SK-N-SH (cell line): Measurements from ENCODE around the gene AKAP10. TPM values are rescaled to one million over a fixed set of nuclear protein-coding genes. Genes with fewer than 3 reads are reported as not detected.
A peak's percentile ranks its signal among the peaks of the same experiment; 100 is the strongest.

ENCODE experiments used
- CTCF ChIA-PET: fragments of 300-600, 350-600 bp; formaldehyde crosslinking; extraction: SDS; loops from one replicate; lab custom pipeline; 2021; lab: Yijun Ruan, JAX
- POLR2A ChIA-PET: fragments of 350-600 bp; sonication (Branson Sonifier 250); formaldehyde crosslinking; extraction: SDS; loops from one replicate; lab custom pipeline; 2020; ENCODE audit warnings: antibody characterized with exemption, inconsistent platforms; lab: Yijun Ruan, JAX
- DNase-seq: peaks from one replicate; pipeline ENCODE4 v3.0.0; 2012
- H2AFZ ChIP-seq: fragments of 200-600 bp; sonication (generic); 2 replicates; pipeline ENCODE4 v1.8.1; 2016; ENCODE audit warnings: antibody characterized with exemption, mild to moderate bottlenecking, low read depth
- H3F3A ChIP-seq: fragments of 200-600 bp; sonication (generic); replicated peaks from 2 replicates; pipeline ENCODE3; 2016; ENCODE audit warnings: antibody characterized with exemption, mild to moderate bottlenecking; ENCODE audit not compliant: insufficient read depth
- H3K27ac ChIP-seq, 2 experiments: fragments of 200-500 bp in 1 of 2; fragments of 200-600 bp in 1 of 2; sonication (Bioruptor generic) in 1 of 2; sonication (generic), shearing (Covaris generic) in 1 of 2; 2 replicates each; pipeline versions ENCODE4 v1.5.1 to v1.6.1; 2014 to 2016; ENCODE audit warnings: low read depth in 2 of 2, inconsistent platforms in 1 of 2, low read length in 1 of 2, mild to moderate bottlenecking in 1 of 2, mixed read lengths in 1 of 2
- H3K27me3 ChIP-seq: fragments of 200-600 bp; sonication (generic), shearing (Covaris generic); 2 replicates; pipeline ENCODE4 v1.6.1; 2016; ENCODE audit warnings: mixed run types; ENCODE audit not compliant: insufficient read depth
- H3K36me3 ChIP-seq, 2 experiments: fragments of 200-500 bp in 1 of 2; fragments of 200-600 bp in 1 of 2; sonication (Bioruptor generic) in 1 of 2; sonication (generic) in 1 of 2; replicated peaks in 1 of 2; 2 replicates each; pipeline versions ENCODE3 to v1.5.1; 2014 to 2016; ENCODE audit warnings: low read length in 1 of 2, mild to moderate bottlenecking in 1 of 2; ENCODE audit not compliant: insufficient read depth in 2 of 2, control insufficient read depth in 1 of 2
- H3K4me1 ChIP-seq, 2 experiments: fragments of 200-500 bp in 1 of 2; fragments of 200-600 bp in 1 of 2; sonication (Bioruptor generic) in 1 of 2; sonication (generic), shearing (Covaris generic) in 1 of 2; 2 replicates each; pipeline versions ENCODE4 v1.5.1 to v1.6.1; 2014 to 2016; ENCODE audit warnings: low read depth in 1 of 2, low read length in 1 of 2, mixed run types in 1 of 2; ENCODE audit not compliant: insufficient read depth in 2 of 2, control insufficient read depth in 1 of 2
- H3K4me2 ChIP-seq: fragments of 200-600 bp; sonication (generic), shearing (Covaris generic); 2 replicates; pipeline ENCODE4 v1.6.1; 2017; ENCODE audit warnings: mixed run types
- H3K4me3 ChIP-seq, 2 experiments: fragments of 200-500 bp in 1 of 2; fragments of 200-600 bp in 1 of 2; sonication (Bioruptor generic) in 1 of 2; sonication (generic), shearing (Covaris generic) in 1 of 2; 2 replicates each; pipeline versions ENCODE4 v1.5.1 to v1.8.1; 2014 to 2016; ENCODE audit warnings: low read depth in 2 of 2, inconsistent platforms in 1 of 2, low read length in 1 of 2, mild to moderate bottlenecking in 1 of 2, mixed read lengths in 1 of 2, moderate library complexity in 1 of 2
- H3K79me2 ChIP-seq: fragments of 200-600 bp; sonication (generic); 2 replicates; pipeline ENCODE4 v1.8.1; 2017; ENCODE audit warnings: mild to moderate bottlenecking; ENCODE audit not compliant: insufficient read depth
- H3K9ac ChIP-seq: fragments of 200-600 bp; sonication (generic); 2 replicates; pipeline ENCODE4 v1.6.1; 2017; ENCODE audit warnings: mixed run types
- H3K9me2 ChIP-seq: fragments of 200-600 bp; sonication (generic); 2 replicates; pipeline ENCODE4 v1.6.1; 2017; ENCODE audit warnings: mixed run types
- H3K9me3 ChIP-seq: fragments of 200-600 bp; sonication (generic); 2 replicates; pipeline ENCODE4 v1.6.1; 2017; ENCODE audit warnings: mixed run types, mild to moderate bottlenecking, moderate library complexity
- H4K20me1 ChIP-seq: fragments of 200-600 bp; sonication (generic); 2 replicates; pipeline ENCODE4 v1.6.1; 2017; ENCODE audit warnings: mild to moderate bottlenecking, mixed run types; ENCODE audit not compliant: insufficient read depth
- CHD2 ChIP-seq: fragments of 150-350 bp; IDR thresholded peaks from 2 replicates; pipeline ENCODE4 v1.6.1; 2018; ENCODE audit warnings: low read length; ENCODE audit not compliant: partially characterized antibody
- CTCF ChIP-seq: fragments of 200-600 bp; sonication (generic); IDR thresholded peaks from 2 replicates; pipeline ENCODE4 v1.6.1; 2017; ENCODE audit warnings: antibody characterized with exemption, mild to moderate bottlenecking, moderate library complexity
- EP300 ChIP-seq, 2 experiments: IDR thresholded peaks; 2 replicates each; pipeline versions ENCODE4 v1.4.0 to v1.6.1; 2012; ENCODE audit warnings: borderline replicate concordance in 1 of 2, low read depth in 1 of 2, low read length in 1 of 2
- NFIC ChIP-seq: IDR thresholded peaks from 2 replicates; pipeline ENCODE4 v1.4.0; 2012; ENCODE audit warnings: borderline replicate concordance
- RAD21 ChIP-seq: IDR thresholded peaks from 2 replicates; pipeline ENCODE4 v1.6.1; 2012; ENCODE audit warnings: mild to moderate bottlenecking, low read length
- REST ChIP-seq: IDR thresholded peaks from 2 replicates; pipeline ENCODE4 v1.6.1; 2012; ENCODE audit warnings: mild to moderate bottlenecking, low read depth, low read length, moderate library complexity
- RXRA ChIP-seq: IDR thresholded peaks from 2 replicates; pipeline ENCODE4 v1.4.0; 2012; ENCODE audit warnings: low read depth, mild to moderate bottlenecking, borderline replicate concordance
- ZBTB33 ChIP-seq: IDR thresholded peaks from 2 replicates; pipeline ENCODE4 v1.4.0; 2012; ENCODE audit warnings: low read depth, borderline replicate concordance
- WGBS: methylation state at CpG from one replicate; pipeline ENCODE4 v1.1.6; 2017; ENCODE audit warnings: low lambda C conversion rate; 5-methylcytosine and 5-hydroxymethylcytosine counted together
- polyA plus RNA-seq, 3 experiments: library from polyadenylated mRNA; depleted of rRNA; stranded (reverse); fragments of >200 nt; gene quantifications; 2 replicates each; pipeline ENCODE4 v1.2.3, GENCODE V29; 2012

The AKAP10 gene
- polyA plus RNA-seq, 1 of the 3 experiments (the other 2 are of a cell fraction) = 12.7 TPM

GRCh38 chr17:19978209-19978802 is 678 bp upstream of the AKAP10 start:
- TF ChIP-seq REST = no peak
- TF ChIP-seq RXRA = no peak
- TF ChIP-seq CHD2 = no peak
- TF ChIP-seq NFIC = no peak
- no peak for TF ChIP-seq RAD21
- TF ChIP-seq CTCF = no peak
- no peak for TF ChIP-seq EP300 (IDR thresholded peaks at IDR 0.05; ENCODE audit: borderline replicate concordance in 1 of 2, low read depth in 1 of 2, low read length in 1 of 2)
- no peak for TF ChIP-seq ZBTB33
- H3K9me3 ChIP-seq = no peaks in the 10 kb centered on the region
- 0 out of 2 replicates have a peak, but pooled peaks cover under 1% of the 10 kb centered on the region for H4K20me1 ChIP-seq
- ChIA-PET CTCF (interaction anchor here (0.7 to 1.6 kb wide), 4 partner anchors 14 to 342 kb away, joined by 3 to 7 read pairs (median 3); no protein-coding TSS in a partner anchor), POLR2A (interaction anchor here (0.6 to 1.3 kb wide), 3 partner anchors 10 to 1010 kb away, joined by 3 to 7 read pairs (median 3); no protein-coding TSS in a partner anchor)
- peak overlapping the region; percentile 85 to 86; a peak in 3 of 4 replicates for H3K27ac ChIP-seq
- peaks cover 49% of the 10 kb centered on the region for H3K79me2 ChIP-seq
- H3K4me1 ChIP-seq = peaks cover 4 to 11% of the 10 kb centered on the region in 2 experiments; a peak in 1 of 4 replicates
- peak overlapping the region; percentile 66 to 87 for H3K4me3 ChIP-seq
- no peaks in the 10 kb centered on the region for H3K27me3 ChIP-seq
- H2AFZ ChIP-seq = peak overlapping the region; percentile 91
- no peaks in the 10 kb centered on the region for H3K36me3 ChIP-seq
- peak overlapping the region; percentile 91 for H3K4me2 ChIP-seq
- no peak for DNase-seq
- 83% methylated on average over 12 of the region's 22 CpGs for WGBS
- H3K9ac ChIP-seq = peak overlapping the region; percentile 97
- H3K9me2 ChIP-seq = no peaks in the 10 kb centered on the region
- H3F3A ChIP-seq = no peaks in the 10 kb centered on the region
